RWPE1 (cell line): ENCODE measurements around the gene SOX8.

Experiments used
- CTCF ChIA-PET: fragments of 350-600 bp; sonication (Branson Sonifier 250); formaldehyde crosslinking; extraction: SDS; loops from one replicate; lab custom pipeline; 2021; lab: Yijun Ruan, JAX
- POLR2A ChIA-PET: fragments of 400-600 bp; formaldehyde crosslinking; extraction: SDS; loops from one replicate; lab custom pipeline; 2020; ENCODE audit warnings: antibody characterized with exemption; ENCODE audit not compliant: low non-redundant PET; lab: Yijun Ruan, JAX
- DNase-seq: peaks from one replicate; pipeline ENCODE4 v3.0.0; 2012; ENCODE audit warnings: low spot score
- H3K27ac ChIP-seq: fragments of 450-650 bp; 2 replicates; pipeline ENCODE4 v1.5.1; 2017
- CTCF ChIP-seq: fragments of 450-650 bp; conservative IDR thresholded peaks from 2 replicates; pipeline ENCODE4 v1.5.1; 2017; ENCODE audit warnings: low read depth, mild to moderate bottlenecking

The SOX8 gene

GRCh38 chr16:981695-982144 is at the start of gene SOX8:
Gene SOX8 (plus strand): TSS chr16:981770. CDS start chr16:981923, 153 bp downstream.
- CTCF ChIA-PET: no interaction called here
- TF ChIP-seq CTCF: no peak
- H3K27ac ChIP-seq: no peak within 1 kb of the TSS
- POLR2A ChIA-PET: no interaction called here
- no peak for DNase-seq

- no peak for DNase-seq
- POLR2A ChIA-PET: no interaction called here
- CTCF ChIA-PET: no interaction called here
- H3K27ac ChIP-seq: no peak overlapping the region
- TF ChIP-seq CTCF: no peak
These were observed 48.7 kb upstream of the SOX8 start for GRCh38 chr16:932831-933330.

- CTCF ChIA-PET: no interaction called here
- POLR2A ChIA-PET: no interaction called here
- no peak overlapping the region for H3K27ac ChIP-seq
- no peak for DNase-seq
- no peak for TF ChIP-seq CTCF
These were observed 48.0 kb upstream of the SOX8 start for GRCh38 chr16:933581-933980.

- no peak for DNase-seq
- POLR2A ChIA-PET: no interaction called here
- H3K27ac ChIP-seq: no peak overlapping the region
- TF ChIP-seq CTCF: no peak
- CTCF ChIA-PET: no interaction called here
These were observed 47.4 kb upstream of the SOX8 start for GRCh38 chr16:934178-934577.

- H3K27ac ChIP-seq: no peak overlapping the region
- no peak for DNase-seq
- no peak for TF ChIP-seq CTCF
- ChIA-PET CTCF (no interaction called here), POLR2A (no interaction called here)
These were observed 45.9 kb upstream of the SOX8 start for GRCh38 chr16:935684-936083.

- H3K27ac ChIP-seq: no peak overlapping the region
- ChIA-PET POLR2A (no interaction called here), CTCF (interaction anchor here (0.6 kb wide), 1 partner anchor 213 kb away, joined by 5 read pairs; no protein-coding TSS in a partner anchor)
- no peak for TF ChIP-seq CTCF
- DNase-seq: no peak
These were observed 44.3 kb upstream of the SOX8 start for GRCh38 chr16:937311-937710.
